ENCODE measurements around the gene MRPL49. TPM values are rescaled to one million over a fixed set of nuclear protein-coding genes. Genes with fewer than 3 reads are reported as not detected.
A peak's percentile ranks its signal among the peaks of the same experiment; 100 is the strongest.

Gene MRPL49
- total RNA-seq, 1 donor from 2014 or later, result 40.2 TPM

- no peak for DNase-seq (ENCODE audit: low spot score)
- peaks cover 9% of the 10 kb centered on the region for H3K36me3 Mint-ChIP-seq (ENCODE audit: low read depth, unreplicated experiment)
- H3K4me1 Mint-ChIP-seq (ENCODE audit: unreplicated experiment), result peaks cover 16% of the 10 kb centered on the region
- TF ChIP-seq, protein P1, sequence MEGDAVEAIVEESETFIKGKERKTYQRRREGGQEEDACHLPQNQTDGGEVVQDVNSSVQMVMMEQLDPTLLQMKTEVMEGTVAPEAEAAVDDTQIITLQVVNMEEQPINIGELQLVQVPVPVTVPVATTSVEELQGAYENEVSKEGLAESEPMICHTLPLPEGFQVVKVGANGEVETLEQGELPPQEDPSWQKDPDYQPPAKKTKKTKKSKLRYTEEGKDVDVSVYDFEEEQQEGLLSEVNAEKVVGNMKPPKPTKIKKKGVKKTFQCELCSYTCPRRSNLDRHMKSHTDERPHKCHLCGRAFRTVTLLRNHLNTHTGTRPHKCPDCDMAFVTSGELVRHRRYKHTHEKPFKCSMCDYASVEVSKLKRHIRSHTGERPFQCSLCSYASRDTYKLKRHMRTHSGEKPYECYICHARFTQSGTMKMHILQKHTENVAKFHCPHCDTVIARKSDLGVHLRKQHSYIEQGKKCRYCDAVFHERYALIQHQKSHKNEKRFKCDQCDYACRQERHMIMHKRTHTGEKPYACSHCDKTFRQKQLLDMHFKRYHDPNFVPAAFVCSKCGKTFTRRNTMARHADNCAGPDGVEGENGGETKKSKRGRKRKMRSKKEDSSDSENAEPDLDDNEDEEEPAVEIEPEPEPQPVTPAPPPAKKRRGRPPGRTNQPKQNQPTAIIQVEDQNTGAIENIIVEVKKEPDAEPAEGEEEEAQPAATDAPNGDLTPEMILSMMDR (IDR thresholded peaks at IDR 0.05; ENCODE audit: unreplicated experiment), result no peak
- peak overlapping the region; percentile 98 for H3K4me3 Mint-ChIP-seq (ENCODE audit: unreplicated experiment)
- H3K9me3 Mint-ChIP-seq (ENCODE audit: unreplicated experiment), result no peaks in the 10 kb centered on the region
- H3K27me3 Mint-ChIP-seq (ENCODE audit: unreplicated experiment), result peaks cover 12% of the 10 kb centered on the region
- H3K27ac Mint-ChIP-seq (ENCODE audit: unreplicated experiment), result peak overlapping the region; percentile 93
Observed at GRCh38 chr11:65083134-65083833, 38.8 kb upstream of the MRPL49 start.

DNA sequence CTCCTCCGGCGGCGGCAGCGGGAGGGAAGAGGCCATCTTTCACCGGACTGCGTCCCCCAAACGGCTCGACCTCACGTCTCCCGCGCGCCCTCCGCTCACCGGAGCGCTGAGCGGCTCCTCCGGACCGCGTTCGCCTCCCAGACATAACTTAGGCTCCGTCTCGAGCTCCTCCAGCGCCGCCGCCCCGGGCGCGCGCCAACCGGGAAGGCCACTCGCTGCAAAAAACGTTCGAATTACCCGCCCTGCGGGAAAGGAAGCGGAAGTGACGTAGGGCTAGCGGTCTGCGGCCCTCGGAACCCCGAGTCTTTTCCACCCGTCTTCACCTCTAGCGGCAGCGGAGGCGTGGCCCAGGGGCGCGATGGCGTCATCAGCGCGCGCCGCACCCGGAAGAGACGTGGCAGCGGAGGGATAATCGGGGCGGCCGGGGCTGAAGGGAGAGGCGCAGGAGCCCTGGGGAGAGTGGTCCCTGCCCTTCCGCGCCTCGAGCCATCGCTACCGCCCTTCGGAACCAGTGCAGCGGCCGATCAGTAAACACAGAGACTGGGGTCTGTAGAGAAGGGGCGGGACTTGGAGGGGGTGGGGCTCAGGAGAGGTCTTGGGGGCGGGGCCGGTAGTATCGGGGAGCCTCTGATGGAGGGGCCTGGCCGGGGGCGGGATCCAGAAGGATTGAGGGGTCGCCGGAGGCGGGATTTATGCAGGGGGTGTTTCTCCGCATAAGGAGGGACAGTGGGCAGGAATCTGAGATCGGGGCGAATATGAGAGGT is 38.1 kb upstream of the MRPL49 start, which contains the start of the genes CDCA5 and ZFPL1:
TSS of gene CDCA5 (minus strand) at position 207 of the 764 bp plus-strand sequence. CDS start at position 145, 62 bp downstream.
TSS of gene ZFPL1 (plus strand) at position 389 of the 764 bp plus-strand sequence. CDS start 477 bp downstream, outside the sequence.
- peak; percentile 96 for DNase-seq (ENCODE audit: low spot score)
- Mint-ChIP-seq H3K9me3 (ENCODE audit: unreplicated experiment) (no peaks in the 10 kb centered on the region), H3K4me1 (ENCODE audit: unreplicated experiment) (peaks cover 16% of the 10 kb centered on the region), H3K36me3 (ENCODE audit: low read depth, unreplicated experiment) (peaks cover 14% of the 10 kb centered on the region), H3K27me3 (ENCODE audit: unreplicated experiment) (peaks cover 10% of the 10 kb centered on the region), H3K27ac (ENCODE audit: unreplicated experiment) (peak within 1 kb of the TSS; percentile 93), H3K4me3 (ENCODE audit: unreplicated experiment) (peak within 1 kb of the TSS; percentile 98)
- TF ChIP-seq, protein P1 (IDR thresholded peaks at IDR 0.05; ENCODE audit: unreplicated experiment), result no peak

DNA sequence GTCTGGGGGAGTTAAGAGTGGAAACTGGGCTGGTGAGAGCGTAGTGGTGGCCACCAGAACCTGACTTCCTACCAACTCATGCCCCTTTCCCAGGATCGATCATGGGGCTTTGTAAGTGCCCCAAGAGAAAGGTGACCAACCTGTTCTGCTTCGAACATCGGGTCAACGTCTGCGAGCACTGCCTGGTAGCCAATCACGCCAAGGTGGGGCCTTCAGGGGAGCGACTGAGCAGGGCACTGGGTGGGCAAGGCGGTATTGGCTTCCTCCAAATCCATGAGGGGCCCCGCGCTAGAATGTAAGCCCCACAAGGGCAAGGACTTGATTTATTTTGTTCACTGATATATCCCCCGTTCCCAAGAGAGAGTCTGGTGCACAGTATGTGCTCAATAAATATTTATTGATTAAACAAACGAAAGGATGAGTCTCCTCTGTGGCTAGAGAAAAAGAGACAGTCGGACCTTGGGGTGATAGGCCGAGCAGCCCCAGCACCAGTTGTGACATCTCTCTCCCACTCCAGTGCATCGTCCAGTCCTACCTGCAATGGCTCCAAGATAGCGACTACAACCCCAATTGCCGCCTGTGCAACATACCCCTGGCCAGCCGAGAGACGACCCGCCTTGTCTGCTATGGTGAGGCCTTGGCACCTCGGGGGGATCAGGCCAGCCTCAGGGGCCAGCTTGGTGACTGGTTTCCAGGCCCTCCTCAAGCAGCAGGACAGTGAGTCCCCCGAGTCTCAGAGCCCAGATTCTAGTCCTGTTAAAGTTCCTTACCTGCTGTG is 37.3 kb upstream of the MRPL49 start:
- peak overlapping the region; percentile 98 for H3K4me3 Mint-ChIP-seq (ENCODE audit: unreplicated experiment)
- TF ChIP-seq, protein P1 (IDR thresholded peaks at IDR 0.05; ENCODE audit: unreplicated experiment), result no peak
- DNase-seq (ENCODE audit: low spot score), result no peak
- H3K4me1 Mint-ChIP-seq (ENCODE audit: unreplicated experiment), result peaks cover 16% of the 10 kb centered on the region
- peak overlapping the region; percentile 87 for H3K27ac Mint-ChIP-seq (ENCODE audit: unreplicated experiment)
- peaks cover 14% of the 10 kb centered on the region for H3K36me3 Mint-ChIP-seq (ENCODE audit: low read depth, unreplicated experiment)
- H3K27me3 Mint-ChIP-seq (ENCODE audit: unreplicated experiment), result peaks cover 10% of the 10 kb centered on the region
- H3K9me3 Mint-ChIP-seq (ENCODE audit: unreplicated experiment), result no peaks in the 10 kb centered on the region

- no peaks in the 10 kb centered on the region for H3K9me3 Mint-ChIP-seq (ENCODE audit: unreplicated experiment)
- TF ChIP-seq, protein P1 (IDR thresholded peaks at IDR 0.05; ENCODE audit: unreplicated experiment), result no peak
- H3K27me3 Mint-ChIP-seq (ENCODE audit: unreplicated experiment), result peaks cover 10% of the 10 kb centered on the region
- H3K4me1 Mint-ChIP-seq (ENCODE audit: unreplicated experiment), result peaks cover 16% of the 10 kb centered on the region
- H3K27ac Mint-ChIP-seq (ENCODE audit: unreplicated experiment), result peak overlapping the region; percentile 44
- no peak for DNase-seq (ENCODE audit: low spot score)
- H3K36me3 Mint-ChIP-seq (ENCODE audit: low read depth, unreplicated experiment), result peaks cover 14% of the 10 kb centered on the region
- H3K4me3 Mint-ChIP-seq (ENCODE audit: unreplicated experiment), result peak overlapping the region; percentile 98
Observed at GRCh38 chr11:65085446-65085845, 36.7 kb upstream of the MRPL49 start.
